Muscle layer of duodenum (tissue), 2 donors: ENCODE measurements around the gene HIPK2.

Experiments
- H3K27ac ChIP-seq: one replicate; pipeline ENCODE4 v1.7.0; 2013; ENCODE audit warnings: mild to moderate bottlenecking, low read length
- H3K27me3 ChIP-seq: one replicate; pipeline ENCODE4 v1.7.0; 2013; ENCODE audit warnings: low read depth, mild to moderate bottlenecking, control low read depth, low read length
- H3K36me3 ChIP-seq, 2 donors: one replicate each; pipeline ENCODE4 v1.7.0; 2013; ENCODE audit warnings: low read length in 2 of 2, control low read depth in 1 of 2, mild to moderate bottlenecking in 1 of 2; ENCODE audit not compliant: insufficient read depth in 2 of 2, control insufficient read depth in 1 of 2
- H3K4me1 ChIP-seq, 2 donors: one replicate each; pipeline ENCODE4 v1.7.0; 2013; ENCODE audit warnings: low read length in 2 of 2, mild to moderate bottlenecking in 2 of 2, control low read depth in 1 of 2, moderate library complexity in 1 of 2; ENCODE audit not compliant: insufficient read depth in 2 of 2, control insufficient read depth in 1 of 2
- H3K4me3 ChIP-seq, 2 donors: one replicate each; pipeline ENCODE4 v1.7.0; 2013; ENCODE audit warnings: low read length in 2 of 2, low read depth in 1 of 2, mild to moderate bottlenecking in 1 of 2
- H3K9me3 ChIP-seq, 2 donors: one replicate each; pipeline ENCODE4 v1.7.0; 2013; ENCODE audit warnings: low read length in 2 of 2, control low read depth in 1 of 2, mild to moderate bottlenecking in 1 of 2; ENCODE audit not compliant: control insufficient read depth in 1 of 2
- donor health status: healthy.

Gene HIPK2

GRCh38 chr7:139576179-139576973, 201.4 kb downstream of the HIPK2 start:
- H3K4me1 ChIP-seq = peaks cover 0 to 1% of the 10 kb centered on the region in 2 donors
- no peaks in the 10 kb centered on the region for H3K27me3 ChIP-seq
- no peaks in the 10 kb centered on the region for H3K9me3 ChIP-seq
- no peak overlapping the region for H3K27ac ChIP-seq
- H3K4me3 ChIP-seq = no peak overlapping the region
- peaks cover 21 to 53% of the 10 kb centered on the region in 2 donors for H3K36me3 ChIP-seq

GRCh38 chr7:139575338-139575680, 202.5 kb downstream of the HIPK2 start:
- no peaks in the 10 kb centered on the region for H3K9me3 ChIP-seq
- no peak overlapping the region for H3K4me3 ChIP-seq
- no peaks in the 10 kb centered on the region for H3K4me1 ChIP-seq
- no peaks in the 10 kb centered on the region for H3K27me3 ChIP-seq
- H3K27ac ChIP-seq = no peak overlapping the region
- peaks cover 24 to 43% of the 10 kb centered on the region in 2 donors for H3K36me3 ChIP-seq

GRCh38 chr7:139574618-139575337, 203.0 kb downstream of the HIPK2 start:
- Histone ChIP-seq H3K27ac (no peak overlapping the region), H3K27me3 (no peaks in the 10 kb centered on the region), H3K4me3 (no peak overlapping the region), H3K36me3 (peaks cover 25 to 38% of the 10 kb centered on the region in 2 donors), H3K4me1 (no peaks in the 10 kb centered on the region), H3K9me3 (no peaks in the 10 kb centered on the region)

GRCh38 chr7:139573871-139574270, 203.9 kb downstream of the HIPK2 start:
- Histone ChIP-seq H3K9me3 (no peaks in the 10 kb centered on the region), H3K27me3 (no peaks in the 10 kb centered on the region), H3K27ac (no peak overlapping the region)

GRCh38 chr7:139572704-139573385, 205.0 kb downstream of the HIPK2 start:
- Histone ChIP-seq H3K4me3 (no peak overlapping the region), H3K4me1 (no peaks in the 10 kb centered on the region)

More at GRCh38 chr7:139573871-139574270, 203.9 kb downstream of the HIPK2 start:
- no peaks in the 10 kb centered on the region for H3K4me1 ChIP-seq
- peaks cover 18 to 38% of the 10 kb centered on the region in 2 donors for H3K36me3 ChIP-seq
- no peak overlapping the region for H3K4me3 ChIP-seq

GRCh38 chr7:139572071-139572470, 205.7 kb downstream of the HIPK2 start:
- peaks cover 23 to 38% of the 10 kb centered on the region in 2 donors for H3K36me3 ChIP-seq
- H3K4me3 ChIP-seq = no peak overlapping the region
- no peaks in the 10 kb centered on the region for H3K9me3 ChIP-seq
- H3K27ac ChIP-seq = no peak overlapping the region
- no peaks in the 10 kb centered on the region for H3K4me1 ChIP-seq
- H3K27me3 ChIP-seq = no peaks in the 10 kb centered on the region

More at GRCh38 chr7:139572704-139573385, 205.0 kb downstream of the HIPK2 start:
- no peaks in the 10 kb centered on the region for H3K9me3 ChIP-seq
- no peaks in the 10 kb centered on the region for H3K27me3 ChIP-seq
- no peak overlapping the region for H3K27ac ChIP-seq
- peaks cover 20 to 38% of the 10 kb centered on the region in 2 donors for H3K36me3 ChIP-seq

GRCh38 chr7:139571651-139572050, 206.1 kb downstream of the HIPK2 start:
- peaks cover 23 to 38% of the 10 kb centered on the region in 2 donors for H3K36me3 ChIP-seq
- no peaks in the 10 kb centered on the region for H3K9me3 ChIP-seq
- H3K27me3 ChIP-seq = no peaks in the 10 kb centered on the region
- H3K27ac ChIP-seq = no peak overlapping the region
- no peak overlapping the region for H3K4me3 ChIP-seq
- H3K4me1 ChIP-seq = no peaks in the 10 kb centered on the region

- H3K9me3 ChIP-seq = no peaks in the 10 kb centered on the region
- H3K36me3 ChIP-seq = peaks cover 23 to 38% of the 10 kb centered on the region in 2 donors
- H3K27me3 ChIP-seq = no peaks in the 10 kb centered on the region
- H3K4me3 ChIP-seq = no peak overlapping the region
- H3K4me1 ChIP-seq = no peaks in the 10 kb centered on the region
- no peak overlapping the region for H3K27ac ChIP-seq
These were observed 206.6 kb downstream of the HIPK2 start for GRCh38 chr7:139571190-139571589.

- Histone ChIP-seq H3K27ac (no peak overlapping the region), H3K36me3 (peaks cover 23 to 33% of the 10 kb centered on the region in 2 donors), H3K27me3 (no peaks in the 10 kb centered on the region)
These were observed 207.2 kb downstream of the HIPK2 start for GRCh38 chr7:139570626-139571025.

GRCh38 chr7:139570119-139570518, 207.7 kb downstream of the HIPK2 start:
- no peak overlapping the region for H3K27ac ChIP-seq
- H3K4me3 ChIP-seq = no peak overlapping the region
- H3K36me3 ChIP-seq = peaks cover 22 to 28% of the 10 kb centered on the region in 2 donors
- H3K9me3 ChIP-seq = no peaks in the 10 kb centered on the region
- no peaks in the 10 kb centered on the region for H3K4me1 ChIP-seq
- no peaks in the 10 kb centered on the region for H3K27me3 ChIP-seq

More at GRCh38 chr7:139570626-139571025, 207.2 kb downstream of the HIPK2 start:
- Histone ChIP-seq H3K4me3 (no peak overlapping the region), H3K4me1 (no peaks in the 10 kb centered on the region), H3K9me3 (no peaks in the 10 kb centered on the region)

GRCh38 chr7:139568813-139569490, 208.8 kb downstream of the HIPK2 start:
- no peaks in the 10 kb centered on the region for H3K9me3 ChIP-seq
- no peaks in the 10 kb centered on the region for H3K4me1 ChIP-seq
- no peak overlapping the region for H3K27ac ChIP-seq
- no peaks in the 10 kb centered on the region for H3K27me3 ChIP-seq
- H3K36me3 ChIP-seq = peaks cover 11 to 18% of the 10 kb centered on the region in 2 donors
- H3K4me3 ChIP-seq = no peak overlapping the region
